GM18517 (cell line): ENCODE data around the gene AUH.
"Not testable (repeated sequence)": the region's sequence is repeated elsewhere in the genome, so short reads cannot be mapped to it uniquely, and the experiment has no call there.

ENCODE experiments used
- ATAC-seq: cut with Tn5 transposase; IDR thresholded peaks from one replicate; pipeline ENCODE4 v1.9.1; 2021; ENCODE audit warnings: mild to moderate bottlenecking, moderate library complexity; ENCODE audit not compliant: unreplicated experiment

AUH gene

DNA sequence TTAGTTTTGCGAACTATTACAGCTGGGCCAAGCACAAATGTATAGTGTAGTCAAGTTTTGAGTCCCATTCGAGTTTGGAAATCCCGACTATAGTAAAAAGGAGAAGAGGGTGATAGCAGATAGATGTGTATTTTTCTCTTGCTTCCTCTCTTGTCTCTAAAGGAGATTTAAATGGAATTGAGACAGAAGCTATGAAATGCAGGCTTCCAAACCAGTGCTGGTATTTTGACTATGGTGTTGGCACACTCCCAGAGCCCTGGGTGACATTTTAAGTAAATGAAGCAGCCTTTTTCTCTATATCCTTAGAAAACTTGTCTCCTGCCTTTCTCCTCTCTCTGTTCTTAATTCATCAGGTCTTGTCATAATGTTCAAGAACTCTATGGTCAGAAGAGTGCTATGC is 17.7 kb upstream of the AUH start:
- ATAC-seq: no peak

DNA sequence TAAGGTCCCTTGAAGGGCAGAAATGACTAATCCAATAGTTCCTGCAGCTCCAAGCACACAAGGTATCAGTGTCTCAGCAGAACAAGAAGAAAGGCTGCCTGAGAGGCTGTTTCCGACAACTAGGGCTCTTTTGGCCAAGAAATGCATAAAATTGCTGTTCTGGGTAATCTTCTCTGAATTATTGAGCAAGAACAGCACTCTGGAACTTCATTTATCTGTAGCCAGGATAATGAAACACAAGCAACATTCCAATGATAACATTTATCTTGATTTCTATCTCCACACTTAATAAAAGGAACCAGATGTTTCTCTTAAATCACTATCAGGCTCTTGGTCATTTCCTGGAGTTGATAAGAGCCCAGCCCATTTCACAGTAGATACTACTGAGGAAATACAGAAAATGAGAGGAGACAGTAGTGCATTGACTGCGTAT is 17.0 kb upstream of the AUH start:
- no peak for ATAC-seq

DNA sequence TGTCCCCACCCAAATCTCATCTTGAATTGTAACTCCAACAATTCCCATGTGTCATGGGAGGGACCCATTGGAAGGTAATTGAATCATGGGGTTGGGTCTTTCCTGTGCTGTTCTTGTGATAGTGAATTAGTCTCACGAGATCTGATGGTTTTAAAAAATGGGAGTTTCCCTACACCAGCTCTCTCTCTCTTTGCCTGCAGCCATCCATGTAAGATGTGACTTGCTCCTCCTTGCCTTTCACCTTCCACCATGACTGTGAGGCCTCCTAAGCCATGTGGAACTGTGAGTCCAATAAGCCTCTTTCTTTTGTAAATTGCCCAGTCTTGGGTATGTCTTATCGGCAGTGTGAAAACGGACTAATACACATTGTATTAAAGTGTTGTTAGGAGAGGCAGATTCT is 16.3 kb upstream of the AUH start:
- not testable (repeated sequence) for ATAC-seq

DNA sequence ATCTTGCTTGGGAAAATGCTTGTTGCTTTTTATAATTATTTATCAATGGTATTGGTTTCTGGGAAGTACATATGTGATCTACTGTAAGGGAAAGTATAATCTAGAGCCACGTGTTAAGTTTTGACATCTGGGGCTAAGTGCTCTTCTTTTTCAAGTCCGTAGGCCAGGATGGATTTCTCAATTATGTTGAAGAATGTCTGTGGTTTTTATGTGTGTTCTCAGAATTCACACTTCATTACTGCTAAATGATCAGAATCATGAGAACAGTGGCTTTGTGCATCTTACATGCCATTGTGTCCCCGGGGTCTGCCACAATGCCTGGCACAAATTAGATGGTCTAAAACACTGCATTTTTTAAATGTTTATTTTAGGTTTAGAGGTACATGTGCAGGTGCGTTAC is 14.5 kb upstream of the AUH start:
- ATAC-seq: no peak

DNA sequence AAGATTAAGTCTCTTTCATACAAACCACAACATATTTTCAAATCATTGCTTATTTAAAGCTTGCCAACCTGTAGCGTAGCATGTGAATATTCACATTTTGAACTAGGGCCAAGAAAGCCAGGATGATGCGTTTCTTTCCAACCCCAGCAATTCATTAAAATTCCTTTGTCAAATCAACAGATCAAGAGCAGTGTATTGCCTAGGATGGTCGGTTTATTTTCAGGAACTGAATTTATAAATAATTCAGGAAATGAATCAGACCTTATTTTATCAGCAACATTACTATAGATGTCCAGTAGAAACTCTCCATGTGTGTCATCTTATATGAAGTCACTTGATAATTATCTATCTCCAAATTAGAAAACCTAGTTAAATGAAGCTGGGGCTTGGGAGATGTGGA is 13.2 kb upstream of the AUH start:
- no peak for ATAC-seq

DNA sequence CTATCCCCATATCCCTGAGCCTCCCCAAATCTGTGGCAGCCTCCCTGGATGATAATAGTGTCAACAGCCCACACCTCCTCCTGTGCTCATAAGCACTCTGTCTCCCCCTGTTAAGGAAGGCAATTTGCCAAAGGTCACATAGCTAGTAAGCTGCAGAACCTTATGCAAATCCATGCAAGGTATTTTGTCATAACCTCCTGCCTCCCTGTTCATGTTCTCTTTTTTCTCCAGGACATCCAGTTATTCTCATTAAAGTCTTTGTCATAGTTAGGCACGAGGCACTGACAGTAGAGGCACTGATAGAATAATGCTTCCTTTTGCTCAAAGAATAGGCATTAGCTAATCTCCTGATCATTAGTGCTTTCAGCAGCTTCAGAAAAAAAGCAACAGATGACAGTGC is 10.2 kb upstream of the AUH start:
- ATAC-seq: no peak

DNA sequence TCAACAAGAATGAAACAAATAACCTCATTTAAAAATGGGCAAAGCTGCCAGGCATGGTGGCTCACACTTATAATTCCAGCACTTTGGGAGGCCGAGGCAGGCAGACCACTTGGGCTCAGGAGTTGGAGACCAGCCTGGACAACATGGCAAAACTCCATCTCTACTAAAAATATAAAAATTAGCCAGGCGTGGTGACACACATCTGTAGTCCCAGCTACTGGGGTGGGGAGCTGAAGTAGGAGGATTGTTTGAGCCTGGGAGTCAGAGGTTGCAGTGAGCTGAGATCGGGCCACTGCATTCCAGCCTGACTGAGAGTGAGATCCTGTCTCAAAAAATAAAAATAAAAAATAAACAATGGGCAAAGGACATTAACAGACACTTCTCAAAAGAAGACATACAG is 8.3 kb upstream of the AUH start:
- not testable (repeated sequence) for ATAC-seq

DNA sequence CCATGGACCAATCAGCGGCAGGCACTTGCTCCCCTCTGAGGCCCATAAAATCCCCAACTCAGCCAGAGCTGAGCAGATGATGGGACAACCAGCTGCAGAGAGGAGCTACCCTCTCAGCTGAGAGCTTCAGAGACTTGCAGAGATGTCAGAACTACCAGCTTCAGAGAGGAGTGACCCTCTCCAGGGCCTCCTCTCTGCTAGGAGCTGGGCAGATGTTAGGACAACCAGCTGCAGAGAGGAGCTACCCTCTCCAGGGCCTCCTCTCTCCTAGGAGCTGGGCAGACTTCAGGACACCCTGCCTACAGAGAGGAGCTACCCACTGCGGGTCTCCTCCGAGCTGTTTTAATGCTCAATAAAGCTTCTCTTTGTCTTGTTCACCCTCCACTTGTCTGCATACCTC is 3.0 kb upstream of the AUH start:
- no peak for ATAC-seq

DNA sequence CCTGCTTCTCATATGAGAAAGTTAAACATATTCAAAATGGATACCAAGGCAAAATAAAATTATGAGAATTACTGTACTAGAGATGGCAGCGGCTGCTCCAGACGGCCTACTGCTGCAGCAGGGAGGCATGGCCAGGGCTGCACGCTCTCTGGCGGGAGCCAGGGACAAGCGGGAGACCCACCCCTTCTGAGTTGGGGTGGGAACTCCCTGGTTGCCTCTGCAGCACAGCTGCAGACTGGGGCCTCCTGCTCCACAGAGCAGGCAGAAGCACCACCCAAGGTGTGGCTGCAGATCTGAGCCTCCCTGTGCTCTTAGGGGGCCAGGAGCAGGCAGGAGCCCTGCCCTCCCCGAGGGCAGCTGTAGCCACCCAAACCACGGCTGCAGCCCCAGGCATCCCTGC is 2.3 kb upstream of the AUH start:
- no peak for ATAC-seq

DNA sequence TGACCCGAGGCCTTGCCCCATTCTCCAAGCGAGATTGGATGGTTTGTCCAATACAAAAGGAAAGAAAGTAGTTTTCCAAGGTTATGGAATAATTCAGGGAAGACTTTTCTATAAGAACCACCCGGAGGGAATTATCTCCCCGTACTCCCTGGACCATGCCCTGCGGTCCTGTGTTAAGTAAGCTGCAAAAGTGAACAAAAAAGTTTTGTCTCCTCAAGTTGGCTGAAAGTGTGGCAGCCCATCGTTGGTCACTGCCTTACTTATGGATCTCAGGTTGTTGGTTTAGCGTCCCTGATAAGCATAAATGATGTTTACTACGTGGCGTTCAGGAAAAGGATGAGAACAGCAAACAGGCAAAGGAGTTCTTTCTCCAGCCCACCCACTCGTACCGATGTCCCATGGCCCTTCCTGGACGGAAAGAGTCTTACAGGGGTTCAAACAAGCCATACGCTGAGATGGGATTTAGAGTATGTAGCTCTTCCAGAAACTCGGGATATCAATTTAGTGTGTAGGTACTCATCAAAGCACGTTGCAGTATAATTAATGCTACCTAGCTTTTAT is 413 bp upstream of the AUH start:
- peak; percentile 17 for ATAC-seq

DNA sequence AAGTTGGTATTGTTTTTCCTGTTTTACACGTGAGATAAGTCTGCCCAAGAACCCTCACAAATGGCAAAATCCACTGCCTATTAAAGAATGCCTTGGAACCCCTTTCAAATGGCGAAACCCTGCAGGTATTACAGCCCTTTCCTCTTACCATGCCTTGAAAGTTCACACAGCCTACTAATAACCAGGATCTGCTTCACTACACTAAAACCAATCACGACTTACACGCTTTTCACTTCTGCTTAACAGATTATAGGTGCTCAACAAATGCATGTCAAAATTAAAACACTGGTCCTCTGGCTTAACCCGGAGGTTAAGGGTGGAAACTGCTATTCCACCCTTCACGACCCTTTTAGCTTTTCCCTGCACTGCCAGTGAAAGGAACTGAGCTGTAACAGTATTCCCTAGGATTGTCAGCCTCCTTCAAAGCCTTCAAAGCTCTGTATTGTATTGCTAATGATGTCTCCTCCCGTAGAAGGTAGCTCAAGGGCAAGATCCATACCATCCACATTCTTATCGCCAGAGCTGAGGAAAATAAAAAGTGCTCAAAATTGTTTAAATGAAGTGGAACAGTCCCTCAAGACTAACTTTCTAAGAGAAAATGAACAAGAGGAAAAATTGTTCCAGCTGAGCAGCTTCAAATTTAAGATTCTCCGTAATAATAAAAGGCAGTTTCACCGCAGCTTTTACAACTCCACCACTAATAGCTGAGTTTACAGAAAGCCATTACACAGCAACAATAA is 997 bp downstream of the AUH start:
- ATAC-seq: no peak

DNA sequence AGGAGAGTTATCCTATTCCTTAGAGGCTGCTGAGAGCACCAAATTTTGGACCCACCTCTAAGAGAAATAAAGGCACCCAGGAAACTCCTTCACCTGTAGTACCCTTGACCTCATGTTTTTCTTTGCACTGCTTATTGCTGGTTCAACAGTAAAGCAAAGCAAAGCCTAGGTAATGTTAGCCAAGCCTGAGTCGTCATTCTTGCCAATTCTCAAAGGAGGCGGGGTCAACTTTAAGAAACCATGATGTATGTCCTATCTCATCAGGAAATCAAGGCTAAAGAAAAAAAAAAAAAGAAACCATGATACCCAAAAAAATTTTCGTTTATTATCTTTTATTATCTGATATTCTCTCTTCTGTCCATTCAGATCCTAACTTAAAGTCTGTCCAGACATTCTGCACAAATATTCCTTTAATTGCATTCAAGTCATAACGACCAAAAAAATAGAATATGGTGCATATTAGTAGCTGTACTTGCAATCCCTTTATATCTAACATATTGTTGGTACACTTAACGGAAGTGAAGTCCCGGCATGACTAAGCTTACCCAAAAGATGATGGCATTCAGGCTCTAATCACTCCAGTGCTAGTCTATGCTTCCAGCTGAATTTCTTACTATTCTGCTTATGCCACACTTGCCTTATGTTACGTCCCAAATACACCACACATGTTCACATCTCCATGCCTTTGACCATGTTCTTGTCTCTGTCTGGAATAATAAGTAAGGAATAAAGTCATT is 1.8 kb downstream of the AUH start:
- ATAC-seq: no peak

DNA sequence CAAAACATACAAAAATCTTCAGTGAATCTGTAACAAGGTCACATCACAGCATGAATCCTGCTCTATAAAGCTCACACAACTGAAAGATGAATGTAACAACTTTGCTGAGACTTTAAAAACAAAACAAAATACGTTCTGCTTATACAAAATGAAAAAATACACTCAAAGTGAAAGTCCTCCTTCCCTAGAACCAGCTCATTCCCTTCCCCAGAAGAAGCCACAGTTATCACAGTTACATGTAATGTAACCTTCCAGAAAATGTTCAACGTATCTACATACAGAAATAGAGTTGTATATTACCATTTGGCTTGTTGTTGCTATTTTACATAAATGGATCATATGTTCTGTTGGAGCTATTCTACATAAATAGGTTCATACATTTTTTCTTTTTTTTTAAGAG is 2.6 kb downstream of the AUH start:
- no peak for ATAC-seq

DNA sequence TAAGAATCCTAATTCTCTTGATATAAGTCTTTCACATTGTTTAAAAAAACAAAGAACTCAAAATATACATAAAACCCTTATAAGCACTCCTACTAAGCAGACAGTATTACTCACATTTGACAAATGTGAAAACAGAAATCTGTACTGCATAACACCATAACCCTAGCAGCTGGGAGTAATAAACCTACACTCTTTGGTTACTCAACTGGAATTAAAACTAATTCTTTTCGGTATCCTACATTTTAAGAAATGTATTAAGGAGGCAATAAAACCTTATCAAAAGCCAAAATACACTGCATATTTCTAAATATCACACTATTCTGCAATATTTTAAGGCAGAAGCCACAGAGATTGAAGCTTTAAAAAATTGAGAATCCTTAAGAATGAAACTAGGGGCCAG is 6.8 kb downstream of the AUH start:
- ATAC-seq: no peak

DNA sequence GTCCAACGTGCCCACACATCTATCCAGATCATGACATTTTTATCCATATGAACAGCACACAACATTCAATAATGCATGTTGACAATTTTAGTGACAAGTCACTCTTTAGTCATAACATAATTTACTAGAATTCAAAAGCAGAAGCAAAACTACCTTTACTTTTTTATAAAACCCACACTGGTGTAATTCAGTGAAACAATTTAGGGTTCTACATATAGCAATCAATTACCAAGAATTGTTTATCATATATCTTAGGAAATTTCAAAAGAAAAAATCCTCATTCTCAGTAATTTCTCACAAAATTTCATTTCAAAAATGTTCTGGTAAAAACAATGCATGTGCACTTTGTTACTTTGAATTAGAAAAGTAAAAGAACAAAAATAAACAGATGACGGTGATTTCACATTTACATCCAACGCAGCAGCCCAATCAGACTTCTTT is 12.6 kb downstream of the AUH start:
- ATAC-seq: no peak

DNA sequence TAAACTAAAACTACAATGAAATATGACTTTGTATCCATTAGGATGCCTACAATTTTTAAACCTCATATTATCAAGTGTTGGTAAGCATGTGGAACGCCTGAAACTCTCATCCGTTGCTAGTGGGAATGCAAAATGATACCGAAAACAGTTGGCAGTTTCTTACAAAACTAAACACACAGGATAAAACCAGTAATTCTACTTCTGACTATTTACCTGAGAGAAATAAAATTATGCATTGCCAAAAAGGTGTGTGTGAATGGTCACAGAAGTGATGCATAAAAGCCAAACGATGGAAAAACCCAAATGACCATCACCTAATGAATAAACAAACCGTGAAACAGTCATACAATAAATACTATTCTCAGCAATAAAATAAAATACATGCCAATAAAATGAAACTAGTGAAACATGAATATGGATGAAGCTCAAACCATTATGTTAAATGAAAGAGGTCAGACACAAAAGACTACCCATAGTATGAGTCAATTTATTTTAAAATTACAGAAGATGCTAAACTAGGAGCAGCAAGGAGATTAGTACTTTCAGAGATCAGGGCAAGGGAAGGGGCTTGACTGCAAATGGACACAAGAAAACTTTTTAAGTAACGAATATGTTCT is 13.4 kb downstream of the AUH start:
- no peak for ATAC-seq

DNA sequence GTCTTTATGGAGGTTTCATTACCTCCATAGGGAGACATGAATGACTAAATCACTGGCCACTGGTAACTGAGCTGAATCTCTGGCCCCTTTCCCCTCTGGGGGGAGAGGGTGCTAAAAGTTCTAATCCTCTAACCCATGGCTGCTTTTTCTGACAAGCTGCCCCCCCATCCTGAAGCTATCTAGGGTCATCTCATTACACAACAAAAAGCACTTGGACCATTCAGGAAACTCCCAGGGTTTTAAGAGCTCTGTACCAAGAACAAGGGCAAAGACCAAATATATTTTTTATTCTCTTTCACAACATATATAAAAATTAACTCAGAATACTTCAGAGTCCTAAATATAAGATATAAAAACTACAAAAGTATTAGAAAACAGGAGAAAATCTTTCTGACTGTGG is 14.3 kb downstream of the AUH start:
- no peak for ATAC-seq

DNA sequence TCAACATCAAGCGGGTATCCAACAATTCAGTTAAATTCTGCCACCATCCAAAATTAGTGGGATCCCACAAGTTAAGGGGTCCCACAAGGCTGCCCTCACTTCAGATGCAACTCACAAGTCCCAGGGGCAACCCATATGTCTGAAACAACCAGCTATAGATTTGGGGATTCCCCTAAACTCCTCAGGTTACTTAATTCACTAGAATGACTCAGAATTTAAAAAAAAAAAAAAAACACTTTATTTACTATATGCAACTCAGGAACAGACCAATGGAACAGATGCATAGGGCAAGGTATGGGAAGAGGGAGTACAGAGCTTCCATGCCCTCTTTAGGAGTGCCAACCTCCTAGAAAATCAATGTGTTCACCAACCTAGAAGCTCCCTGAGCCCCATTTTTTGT is 15.1 kb downstream of the AUH start:
- ATAC-seq: no peak

DNA sequence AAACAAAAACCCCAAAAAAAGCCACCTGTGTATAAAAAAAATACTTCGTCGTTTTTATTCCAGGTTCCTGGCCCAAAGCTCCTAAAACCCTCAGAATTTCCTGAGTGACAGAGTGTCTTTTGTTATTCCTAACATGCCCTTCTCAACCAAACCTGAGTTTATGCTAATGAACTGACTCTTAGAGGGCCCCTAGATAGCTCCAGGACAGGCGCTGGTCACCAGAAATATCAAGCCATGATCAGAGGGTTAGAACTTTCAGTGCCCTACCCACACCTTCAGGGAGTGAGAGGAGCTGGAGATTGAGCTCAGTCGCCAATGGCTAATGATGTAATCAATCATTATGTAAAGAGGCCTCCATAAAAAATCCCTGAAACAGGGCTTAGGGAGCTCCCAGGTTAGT is 15.7 kb downstream of the AUH start:
- no peak for ATAC-seq

DNA sequence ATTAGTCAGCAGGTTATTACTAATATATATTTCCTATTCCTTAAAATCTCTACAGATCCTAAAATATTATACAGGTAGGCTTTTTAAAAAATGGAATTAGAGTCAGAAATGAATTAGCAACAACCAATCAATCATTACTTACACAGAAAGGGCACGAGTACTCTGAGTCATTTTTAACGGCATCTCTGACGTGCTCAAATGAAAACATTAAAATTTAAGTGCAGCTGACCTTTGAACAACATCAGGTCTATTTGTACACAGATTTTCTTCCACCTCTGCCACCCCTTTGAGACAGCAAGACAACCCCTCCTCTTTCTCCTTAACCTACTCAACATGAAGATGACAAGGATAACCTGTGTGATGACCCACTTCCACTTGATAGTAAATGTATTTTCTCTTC is 19.1 kb downstream of the AUH start:
- no peak for ATAC-seq

DNA sequence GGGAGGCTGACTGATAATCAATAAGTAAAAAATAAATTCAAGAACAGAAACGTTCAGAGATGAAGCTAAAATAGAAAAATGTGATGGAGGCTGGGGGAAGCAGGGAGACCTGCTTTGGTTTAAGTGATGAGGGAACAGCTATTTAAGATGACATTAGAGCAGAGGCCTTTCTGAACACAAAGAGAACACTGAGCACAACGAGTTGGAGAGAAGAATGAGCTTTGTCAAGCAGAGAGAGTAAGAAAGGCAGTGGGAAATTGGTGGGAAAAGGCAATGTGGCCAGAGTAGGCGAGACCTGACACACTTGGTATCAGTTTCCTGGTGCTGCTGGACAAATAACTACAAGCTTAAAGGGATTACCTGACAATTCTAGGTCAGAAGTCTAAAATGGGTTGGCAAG is 20.0 kb downstream of the AUH start:
- ATAC-seq: no peak

DNA sequence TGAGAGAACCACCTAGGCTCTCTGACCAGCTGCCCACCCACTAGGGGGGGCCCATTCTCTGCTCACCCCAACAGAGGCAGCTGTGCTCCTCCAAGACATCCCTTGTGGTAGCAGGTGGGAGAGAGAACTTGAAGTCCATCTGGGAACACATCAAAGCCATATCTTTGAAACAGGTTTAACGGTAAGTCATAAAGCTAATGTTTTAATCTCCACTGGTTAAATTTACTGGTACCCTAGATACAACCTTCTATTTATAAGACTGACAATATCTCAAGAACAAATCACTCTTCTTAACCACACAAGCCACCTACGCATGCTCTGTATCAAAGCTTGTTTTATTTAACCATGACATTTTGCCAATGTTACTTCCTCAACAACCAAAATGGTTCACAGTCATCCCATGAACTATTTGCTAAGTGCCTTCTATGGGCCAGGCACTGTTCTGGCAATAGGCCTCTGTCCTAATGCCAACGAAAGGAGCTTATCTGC is 20.4 kb downstream of the AUH start:
- no peak for ATAC-seq
